ENCODE data around the gene DCLK1.

DNA sequence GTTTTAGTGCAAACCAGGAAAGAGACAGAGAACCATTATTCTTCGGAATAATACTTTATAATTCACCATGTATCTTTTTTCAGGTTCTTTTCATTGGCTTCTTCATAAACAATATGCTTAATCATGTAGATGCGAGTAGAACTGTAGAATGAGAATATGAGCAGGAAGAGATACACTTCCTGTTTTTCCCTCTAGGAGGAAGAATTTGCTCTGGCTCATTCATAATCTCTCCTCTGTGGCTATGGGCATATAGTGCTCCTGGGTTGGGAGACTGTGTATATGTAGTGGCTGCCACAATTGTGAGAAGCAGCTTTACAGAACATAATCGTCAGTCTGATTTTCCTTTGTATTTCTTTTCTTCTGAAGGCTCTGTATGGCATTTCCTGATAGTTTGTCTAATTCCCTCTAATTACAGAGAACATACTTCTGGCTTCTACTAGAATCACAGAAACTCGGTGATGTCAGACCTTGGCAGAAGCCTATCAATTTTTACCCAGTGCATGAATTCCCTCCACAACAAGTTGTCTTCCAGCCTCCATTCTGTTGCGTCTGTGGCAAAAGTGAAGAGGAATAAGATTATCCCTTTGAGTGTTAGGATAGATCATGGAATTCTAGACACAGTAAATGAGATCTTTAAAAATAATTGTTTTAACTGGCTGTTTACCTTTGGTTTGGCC lies 2.9 kb upstream of the DCLK1 start:
- TF ChIP-seq, protein P1, sequence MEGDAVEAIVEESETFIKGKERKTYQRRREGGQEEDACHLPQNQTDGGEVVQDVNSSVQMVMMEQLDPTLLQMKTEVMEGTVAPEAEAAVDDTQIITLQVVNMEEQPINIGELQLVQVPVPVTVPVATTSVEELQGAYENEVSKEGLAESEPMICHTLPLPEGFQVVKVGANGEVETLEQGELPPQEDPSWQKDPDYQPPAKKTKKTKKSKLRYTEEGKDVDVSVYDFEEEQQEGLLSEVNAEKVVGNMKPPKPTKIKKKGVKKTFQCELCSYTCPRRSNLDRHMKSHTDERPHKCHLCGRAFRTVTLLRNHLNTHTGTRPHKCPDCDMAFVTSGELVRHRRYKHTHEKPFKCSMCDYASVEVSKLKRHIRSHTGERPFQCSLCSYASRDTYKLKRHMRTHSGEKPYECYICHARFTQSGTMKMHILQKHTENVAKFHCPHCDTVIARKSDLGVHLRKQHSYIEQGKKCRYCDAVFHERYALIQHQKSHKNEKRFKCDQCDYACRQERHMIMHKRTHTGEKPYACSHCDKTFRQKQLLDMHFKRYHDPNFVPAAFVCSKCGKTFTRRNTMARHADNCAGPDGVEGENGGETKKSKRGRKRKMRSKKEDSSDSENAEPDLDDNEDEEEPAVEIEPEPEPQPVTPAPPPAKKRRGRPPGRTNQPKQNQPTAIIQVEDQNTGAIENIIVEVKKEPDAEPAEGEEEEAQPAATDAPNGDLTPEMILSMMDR (IDR thresholded peaks at IDR 0.05): no peak
- no peak for TF ChIP-seq POLR2A (IDR thresholded peaks at IDR 0.05)

Measured in body of pancreas (tissue), 4 donors.